GM21825 (cell line): ENCODE data around the gene E2F8.

Experiments used
- ATAC-seq: cut with Tn5 transposase; IDR thresholded peaks from one replicate; pipeline ENCODE4 v1.9.1; 2021; ENCODE audit warnings: mild to moderate bottlenecking, moderate library complexity; ENCODE audit not compliant: unreplicated experiment

The E2F8 gene

GRCh38 chr11:19187114-19187832 is 53.5 kb downstream of the E2F8 start:
- ATAC-seq: no peak

GRCh38 chr11:19185516-19186052 is 55.2 kb downstream of the E2F8 start:
- ATAC-seq: no peak

DNA sequence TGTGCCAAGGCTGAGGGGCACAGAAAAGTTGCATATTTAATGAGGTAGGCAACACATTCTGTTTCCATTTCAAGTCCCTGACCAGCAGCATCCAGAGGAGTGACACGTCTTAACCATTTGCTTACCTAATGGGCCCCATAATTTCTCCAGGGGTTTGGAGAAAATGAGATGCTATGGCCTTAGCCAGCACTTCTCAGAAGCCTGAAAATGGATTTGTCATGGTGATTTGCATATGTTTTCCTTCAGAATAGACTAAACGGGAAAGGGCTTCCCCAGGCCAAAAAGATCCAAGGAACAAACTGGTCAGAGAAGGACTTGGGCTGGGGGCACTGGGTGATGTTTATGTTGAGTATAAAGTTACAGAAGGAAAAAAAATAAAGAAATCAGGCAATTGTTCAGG is 55.7 kb downstream of the E2F8 start:
- ATAC-seq: no peak

DNA sequence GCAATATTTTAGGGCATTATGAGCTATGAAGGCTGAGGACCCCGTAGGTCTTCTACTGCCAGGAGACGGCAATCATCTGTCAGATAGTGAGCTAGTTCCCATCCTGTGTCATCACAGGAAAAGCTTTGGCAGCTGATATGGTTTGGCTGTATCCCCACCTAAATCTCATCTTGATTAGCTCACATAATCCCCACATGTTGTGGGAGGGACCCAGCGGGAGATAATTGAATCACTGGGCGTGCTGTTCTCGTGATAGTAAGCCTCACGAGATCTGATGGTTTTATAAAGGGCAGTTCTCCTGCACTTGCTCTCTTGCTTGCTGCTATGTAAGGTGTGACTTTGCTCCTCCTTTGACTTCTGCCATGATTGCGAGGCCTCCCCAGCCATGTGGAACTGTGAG is 57.1 kb downstream of the E2F8 start:
- no peak for ATAC-seq

GRCh38 chr11:19181531-19182261 is 59.0 kb downstream of the E2F8 start:
- no peak for ATAC-seq

GRCh38 chr11:19176629-19177186 is 64.0 kb downstream of the E2F8 start:
- no peak for ATAC-seq
